ENCODE measurements around the gene FARS2. TPM values are rescaled to one million over a fixed set of nuclear protein-coding genes. Genes with fewer than 3 reads are reported as not detected.

FARS2 gene
- total and polyA plus RNA-seq, 5 donors from 2014 or later, result 26.9 to 39.7 (median 34.9) TPM

- Histone ChIP-seq H3K27ac (ENCODE audit: insufficient read depth, low read length, poor library complexity, severe bottlenecking) (no peak overlapping the region), H3K4me3 (ENCODE audit: low read depth, low read length) (no peak overlapping the region), H3K27me3 (ENCODE audit: control insufficient read depth, insufficient read depth, low read length) (no peaks in the 10 kb centered on the region), H3K9me3 (ENCODE audit: control insufficient read depth in 2 of 2, low read length in 2 of 2) (no peaks in the 10 kb centered on the region), H3K4me1 (ENCODE audit: control insufficient read depth, insufficient read depth, low read length, poor library complexity, severe bottlenecking) (peaks cover 13% of the 10 kb centered on the region), H3K36me3 (ENCODE audit: control insufficient read depth, insufficient read depth, low read length) (no peaks in the 10 kb centered on the region)
- Mint-ChIP-seq H3K27ac (peak overlapping the region in 1 of 3 donors; percentile 58), H3K36me3 (peaks cover 5% of the 10 kb centered on the region), H3K9me3 (no peaks in the 10 kb centered on the region), H3K4me3 (no peak overlapping the region), H3K27me3 (no peaks in the 10 kb centered on the region), H3K4me1 (peaks cover 27 to 51% (median 34%) of the 10 kb centered on the region in 4 donors)
- ATAC-seq (ENCODE audit: low read depth in 2 of 2), result no peak
- no peak for DNase-seq
Measured at GRCh38 chr6:5339786-5340185, 78.5 kb downstream of the FARS2 start.

- H3K27me3 ChIP-seq (ENCODE audit: control insufficient read depth, insufficient read depth, low read length), result no peaks in the 10 kb centered on the region
- Mint-ChIP-seq H3K27me3 (no peaks in the 10 kb centered on the region), H3K4me3 (no peak overlapping the region), H3K36me3 (peaks cover 12% of the 10 kb centered on the region), H3K4me1 (peaks cover 21 to 41% (median 30%) of the 10 kb centered on the region in 4 donors), H3K9me3 (no peaks in the 10 kb centered on the region), H3K27ac (no peak overlapping the region)
- no peak overlapping the region for H3K4me3 ChIP-seq (ENCODE audit: low read depth, low read length)
- ATAC-seq (ENCODE audit: low read depth in 2 of 2) (no peak), DNase-seq (no peak)
- no peak overlapping the region for H3K27ac ChIP-seq (ENCODE audit: insufficient read depth, low read length, poor library complexity, severe bottlenecking)
- H3K36me3 ChIP-seq (ENCODE audit: control insufficient read depth, insufficient read depth, low read length), result no peaks in the 10 kb centered on the region
- H3K4me1 ChIP-seq (ENCODE audit: control insufficient read depth, insufficient read depth, low read length, poor library complexity, severe bottlenecking), result peaks cover 13% of the 10 kb centered on the region
- no peaks in the 10 kb centered on the region for H3K9me3 ChIP-seq (ENCODE audit: control insufficient read depth in 2 of 2, low read length in 2 of 2)
Measured at GRCh38 chr6:5341845-5342244, 80.5 kb downstream of the FARS2 start.

GRCh38 chr6:5343998-5344397 lies 82.7 kb downstream of the FARS2 start:
- H3K36me3 Mint-ChIP-seq, result peaks cover 27% of the 10 kb centered on the region

DNA sequence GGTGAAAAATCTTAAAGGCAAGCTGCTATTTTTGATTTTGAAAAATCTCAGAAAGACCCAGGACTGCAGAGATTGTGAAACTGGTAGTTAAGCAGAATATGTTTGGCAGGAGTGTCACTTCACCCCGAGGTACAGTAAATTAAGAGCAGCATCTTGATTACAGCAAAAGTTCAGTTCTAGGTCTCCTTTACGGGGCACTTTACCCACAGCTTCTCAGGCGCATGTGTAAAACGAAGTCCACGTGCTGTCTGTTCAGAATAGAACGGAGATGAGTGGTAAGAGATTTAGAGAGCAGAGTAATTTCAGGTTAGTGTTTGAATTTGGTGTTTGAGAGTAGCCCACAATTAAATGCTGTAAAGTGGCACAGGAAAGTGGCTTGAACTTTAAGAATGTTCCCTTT lies 84.0 kb downstream of the FARS2 start:
- Mint-ChIP-seq H3K27me3 (no peaks in the 10 kb centered on the region), H3K4me1 (peaks cover 13 to 26% (median 21%) of the 10 kb centered on the region in 4 donors), H3K9me3 (peaks cover 0 to 13% (median 0%) of the 10 kb centered on the region in 7 donors), H3K4me3 (no peak overlapping the region), H3K36me3 (peaks cover 26% of the 10 kb centered on the region), H3K27ac (no peak overlapping the region)
- H3K36me3 ChIP-seq (ENCODE audit: control insufficient read depth, insufficient read depth, low read length), result no peaks in the 10 kb centered on the region
- no peaks in the 10 kb centered on the region for H3K4me1 ChIP-seq (ENCODE audit: control insufficient read depth, insufficient read depth, low read length, poor library complexity, severe bottlenecking)
- no peak overlapping the region for H3K27ac ChIP-seq (ENCODE audit: insufficient read depth, low read length, poor library complexity, severe bottlenecking)
- no peaks in the 10 kb centered on the region for H3K9me3 ChIP-seq (ENCODE audit: control insufficient read depth in 2 of 2, low read length in 2 of 2)
- H3K4me3 ChIP-seq (ENCODE audit: low read depth, low read length), result no peak overlapping the region
- no peak for DNase-seq
- no peaks in the 10 kb centered on the region for H3K27me3 ChIP-seq (ENCODE audit: control insufficient read depth, insufficient read depth, low read length)
- ATAC-seq (ENCODE audit: low read depth in 2 of 2), result no peak

More at GRCh38 chr6:5343998-5344397, 82.7 kb downstream of the FARS2 start:
- no peaks in the 10 kb centered on the region for H3K9me3 ChIP-seq (ENCODE audit: control insufficient read depth in 2 of 2, low read length in 2 of 2)
- H3K27ac Mint-ChIP-seq, result peak overlapping the region in 1 of 3 donors; percentile 47
- H3K36me3 ChIP-seq (ENCODE audit: control insufficient read depth, insufficient read depth, low read length), result no peaks in the 10 kb centered on the region
- H3K4me1 Mint-ChIP-seq, result peaks cover 8 to 29% (median 23%) of the 10 kb centered on the region in 4 donors
- no peak overlapping the region for H3K4me3 ChIP-seq (ENCODE audit: low read depth, low read length)
- no peak for DNase-seq
- no peak for ATAC-seq (ENCODE audit: low read depth in 2 of 2)
- H3K4me3 Mint-ChIP-seq, result no peak overlapping the region
- H3K27me3 Mint-ChIP-seq, result no peaks in the 10 kb centered on the region
- no peaks in the 10 kb centered on the region for H3K27me3 ChIP-seq (ENCODE audit: control insufficient read depth, insufficient read depth, low read length)
- H3K9me3 Mint-ChIP-seq, result peaks cover 0 to 13% (median 0%) of the 10 kb centered on the region in 7 donors
- no peak overlapping the region for H3K27ac ChIP-seq (ENCODE audit: insufficient read depth, low read length, poor library complexity, severe bottlenecking)
- H3K4me1 ChIP-seq (ENCODE audit: control insufficient read depth, insufficient read depth, low read length, poor library complexity, severe bottlenecking), result no peaks in the 10 kb centered on the region

- Histone ChIP-seq H3K27ac (ENCODE audit: insufficient read depth, low read length, poor library complexity, severe bottlenecking) (no peak overlapping the region), H3K4me1 (ENCODE audit: control insufficient read depth, insufficient read depth, low read length, poor library complexity, severe bottlenecking) (peaks cover 3% of the 10 kb centered on the region), H3K4me3 (ENCODE audit: low read depth, low read length) (no peak overlapping the region), H3K36me3 (ENCODE audit: control insufficient read depth, insufficient read depth, low read length) (no peaks in the 10 kb centered on the region), H3K27me3 (ENCODE audit: control insufficient read depth, insufficient read depth, low read length) (no peaks in the 10 kb centered on the region), H3K9me3 (ENCODE audit: control insufficient read depth in 2 of 2, low read length in 2 of 2) (no peaks in the 10 kb centered on the region)
- H3K9me3 Mint-ChIP-seq, result peaks cover 0 to 13% (median 0%) of the 10 kb centered on the region in 7 donors
- H3K36me3 Mint-ChIP-seq, result peaks cover 14% of the 10 kb centered on the region
- ATAC-seq (ENCODE audit: low read depth in 2 of 2) (no peak), DNase-seq (no peak)
- H3K4me3 Mint-ChIP-seq, result no peak overlapping the region
- H3K27me3 Mint-ChIP-seq, result no peaks in the 10 kb centered on the region
- peaks cover 13 to 20% (median 18%) of the 10 kb centered on the region in 4 donors for H3K4me1 Mint-ChIP-seq
- no peak overlapping the region for H3K27ac Mint-ChIP-seq
Measured at GRCh38 chr6:5351552-5352210, 90.4 kb downstream of the FARS2 start.

DNA sequence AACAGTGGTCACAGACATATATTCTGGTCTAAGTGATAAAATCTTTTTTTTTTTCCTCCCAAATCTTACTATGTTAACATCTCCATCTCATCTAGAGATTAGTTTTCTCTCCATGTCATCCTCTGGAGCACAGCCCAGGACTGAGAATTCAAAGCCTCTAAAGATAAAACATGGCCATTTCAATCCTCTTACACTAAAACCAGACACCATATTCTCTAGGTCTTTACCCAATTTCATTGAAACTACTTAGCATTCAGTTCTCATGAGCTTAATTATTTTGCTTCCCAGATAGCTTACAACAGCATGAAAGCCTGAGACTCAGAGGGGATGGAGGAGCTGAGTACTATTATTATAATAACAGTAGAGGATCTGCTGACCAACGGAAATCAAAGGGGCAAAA lies 92.7 kb downstream of the FARS2 start:
- H3K27ac Mint-ChIP-seq, result no peak overlapping the region

DNA sequence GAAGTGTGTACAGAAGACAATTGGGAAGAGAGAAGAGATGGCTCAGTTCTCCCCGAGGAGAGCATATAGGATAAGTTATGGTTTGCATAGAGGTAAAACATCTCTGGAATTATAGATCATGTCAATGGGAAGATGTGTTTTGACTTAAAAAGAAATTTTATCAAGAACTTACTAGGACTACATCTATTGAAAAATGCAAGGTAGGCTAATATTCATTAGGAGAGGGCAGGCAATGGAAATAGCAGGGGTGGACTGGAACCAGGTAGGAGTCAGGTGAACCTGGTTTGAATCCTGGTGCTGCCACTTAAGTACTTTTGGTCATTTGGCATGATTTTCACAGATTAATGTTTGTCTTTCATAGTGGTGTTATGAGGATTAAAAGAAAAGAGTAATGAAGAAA lies 96.2 kb downstream of the FARS2 start:
- ATAC-seq (ENCODE audit: low read depth in 2 of 2) (no peak), DNase-seq (no peak)
- no peak overlapping the region for H3K4me3 Mint-ChIP-seq
- Histone ChIP-seq H3K36me3 (ENCODE audit: control insufficient read depth, insufficient read depth, low read length) (no peaks in the 10 kb centered on the region), H3K4me1 (ENCODE audit: control insufficient read depth, insufficient read depth, low read length, poor library complexity, severe bottlenecking) (peaks cover 3% of the 10 kb centered on the region), H3K9me3 (ENCODE audit: control insufficient read depth in 2 of 2, low read length in 2 of 2) (no peaks in the 10 kb centered on the region), H3K4me3 (ENCODE audit: low read depth, low read length) (no peak overlapping the region), H3K27me3 (ENCODE audit: control insufficient read depth, insufficient read depth, low read length) (no peaks in the 10 kb centered on the region), H3K27ac (ENCODE audit: insufficient read depth, low read length, poor library complexity, severe bottlenecking) (no peak overlapping the region)
- H3K9me3 Mint-ChIP-seq, result no peaks in the 10 kb centered on the region
- H3K4me1 Mint-ChIP-seq, result peaks cover 7 to 25% (median 14%) of the 10 kb centered on the region in 4 donors
- H3K36me3 Mint-ChIP-seq, result no peaks in the 10 kb centered on the region
- H3K27ac Mint-ChIP-seq, result no peak overlapping the region
- H3K27me3 Mint-ChIP-seq, result no peaks in the 10 kb centered on the region

More for the DNA sequence above, 92.7 kb downstream of the FARS2 start:
- Mint-ChIP-seq H3K4me3 (no peak overlapping the region), H3K4me1 (peaks cover 12 to 21% (median 14%) of the 10 kb centered on the region in 4 donors), H3K36me3 (no peaks in the 10 kb centered on the region), H3K27me3 (no peaks in the 10 kb centered on the region), H3K9me3 (peaks cover 0 to 1% (median 0%) of the 10 kb centered on the region in 7 donors)
- no peak overlapping the region for H3K27ac ChIP-seq (ENCODE audit: insufficient read depth, low read length, poor library complexity, severe bottlenecking)
- H3K9me3 ChIP-seq (ENCODE audit: control insufficient read depth in 2 of 2, low read length in 2 of 2), result no peaks in the 10 kb centered on the region
- no peak for ATAC-seq (ENCODE audit: low read depth in 2 of 2)
- peaks cover 3% of the 10 kb centered on the region for H3K4me1 ChIP-seq (ENCODE audit: control insufficient read depth, insufficient read depth, low read length, poor library complexity, severe bottlenecking)
- no peak overlapping the region for H3K4me3 ChIP-seq (ENCODE audit: low read depth, low read length)
- no peaks in the 10 kb centered on the region for H3K36me3 ChIP-seq (ENCODE audit: control insufficient read depth, insufficient read depth, low read length)
- DNase-seq, result no peak
- H3K27me3 ChIP-seq (ENCODE audit: control insufficient read depth, insufficient read depth, low read length), result no peaks in the 10 kb centered on the region

DNA sequence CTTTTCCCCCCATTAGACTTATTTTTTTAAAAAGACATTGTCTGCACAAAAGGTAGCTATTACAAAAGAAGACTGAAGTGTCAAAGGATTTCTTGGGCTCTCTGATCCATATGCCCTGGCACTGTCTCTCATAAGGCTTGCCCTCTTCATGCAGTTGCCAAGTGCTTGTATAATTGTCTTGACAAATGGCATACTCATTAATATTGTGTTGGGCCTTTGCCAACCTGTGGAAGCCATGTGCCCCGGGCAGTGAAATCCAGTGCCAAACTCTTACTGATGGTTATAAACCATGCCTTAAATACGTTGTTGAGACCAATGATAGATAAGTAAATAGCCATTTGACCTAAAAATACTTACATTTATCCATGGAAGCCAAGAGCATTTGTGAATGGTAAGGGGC lies 98.1 kb downstream of the FARS2 start:
- no peak overlapping the region for H3K4me3 ChIP-seq (ENCODE audit: low read depth, low read length)
- H3K9me3 Mint-ChIP-seq, result no peaks in the 10 kb centered on the region
- no peak overlapping the region for H3K27ac Mint-ChIP-seq
- H3K27ac ChIP-seq (ENCODE audit: insufficient read depth, low read length, poor library complexity, severe bottlenecking), result no peak overlapping the region
- H3K36me3 ChIP-seq (ENCODE audit: control insufficient read depth, insufficient read depth, low read length), result no peaks in the 10 kb centered on the region
- H3K4me1 Mint-ChIP-seq, result peaks cover 4 to 23% (median 15%) of the 10 kb centered on the region in 4 donors
- no peaks in the 10 kb centered on the region for H3K27me3 ChIP-seq (ENCODE audit: control insufficient read depth, insufficient read depth, low read length)
- DNase-seq (no peak), ATAC-seq (ENCODE audit: low read depth in 2 of 2) (no peak)
- H3K27me3 Mint-ChIP-seq, result no peaks in the 10 kb centered on the region
- H3K4me1 ChIP-seq (ENCODE audit: control insufficient read depth, insufficient read depth, low read length, poor library complexity, severe bottlenecking), result no peaks in the 10 kb centered on the region
- H3K9me3 ChIP-seq (ENCODE audit: control insufficient read depth in 2 of 2, low read length in 2 of 2), result no peaks in the 10 kb centered on the region
- no peak overlapping the region for H3K4me3 Mint-ChIP-seq
- H3K36me3 Mint-ChIP-seq, result peaks cover 3% of the 10 kb centered on the region
